Activated T-helper 9 cell treated with anti-CD3 and anti-CD28 coated beads, Interleukin-2, amount 50 U/mL, for 16 hours (primary cell): ENCODE data around the gene SHLD1.
"Not testable (repeated sequence)": the region's sequence is repeated elsewhere in the genome, so short reads cannot be mapped to it uniquely, and the experiment has no call there.

Source experiments
- DNase-seq: peaks from one replicate; pipeline ENCODE4 v3.0.0-alpha.2; 2020; ENCODE audit warnings: low read depth

The SHLD1 gene, protein sequence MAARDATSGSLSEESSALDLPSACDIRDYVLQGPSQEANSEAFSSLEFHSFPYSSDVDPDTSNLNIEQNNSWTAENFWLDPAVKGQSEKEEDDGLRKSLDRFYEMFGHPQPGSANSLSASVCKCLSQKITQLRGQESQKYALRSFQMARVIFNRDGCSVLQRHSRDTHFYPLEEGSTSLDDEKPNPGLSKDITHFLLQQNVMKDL

GRCh38 chr20:5749952-5750779, at the start of gene SHLD1:
Gene SHLD1 (plus strand): TSS chr20:5750401. CDS start chr20:5772866, 22,465 bp downstream.
- peak; percentile 64 for DNase-seq

DNA sequence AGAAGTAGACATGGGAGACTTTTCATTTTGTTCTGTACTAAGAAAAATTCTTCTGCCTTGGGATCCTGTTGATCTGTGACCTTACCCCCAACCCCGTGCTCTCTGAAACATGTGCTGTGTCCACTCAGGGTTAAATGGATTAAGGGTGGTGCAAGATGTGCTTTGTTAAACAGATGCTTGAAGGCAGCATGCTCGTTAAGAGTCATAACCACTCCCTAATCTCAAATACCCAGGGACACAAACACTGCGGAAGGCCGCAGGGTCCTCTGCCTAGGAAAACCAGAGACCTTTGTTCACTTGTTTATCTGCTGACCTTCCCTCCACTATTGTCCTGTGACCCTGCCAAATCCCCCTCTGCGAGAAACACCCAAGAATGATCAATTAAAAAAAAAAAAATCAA, 47.9 kb upstream of the SHLD1 start:
- not testable (repeated sequence) for DNase-seq

DNA sequence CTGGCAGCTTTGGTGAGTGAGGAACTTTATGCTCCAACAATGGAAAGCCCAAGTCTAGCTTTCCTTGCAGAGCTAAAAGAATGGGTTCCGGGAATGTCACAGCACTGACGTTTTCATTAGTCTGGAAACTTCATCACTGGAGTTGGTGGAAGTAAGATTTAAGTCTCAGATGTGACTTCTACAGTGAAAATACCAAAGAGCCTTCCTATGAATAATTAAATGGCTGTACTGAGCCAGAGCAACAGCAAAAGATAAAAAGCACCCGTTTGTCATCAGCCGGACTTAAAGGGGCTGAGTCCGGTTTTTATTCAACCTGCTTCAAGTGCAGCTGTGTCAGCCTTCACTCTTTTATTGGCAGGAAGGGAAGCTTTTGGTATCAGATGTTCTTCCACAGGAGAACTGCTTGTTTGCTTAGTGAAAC, 46.5 kb upstream of the SHLD1 start:
- DNase-seq = no peak

GRCh38 chr20:5705827-5706226, 44.4 kb upstream of the SHLD1 start:
- no peak for DNase-seq

GRCh38 chr20:5706797-5707196, 43.4 kb upstream of the SHLD1 start:
- DNase-seq = no peak

DNA sequence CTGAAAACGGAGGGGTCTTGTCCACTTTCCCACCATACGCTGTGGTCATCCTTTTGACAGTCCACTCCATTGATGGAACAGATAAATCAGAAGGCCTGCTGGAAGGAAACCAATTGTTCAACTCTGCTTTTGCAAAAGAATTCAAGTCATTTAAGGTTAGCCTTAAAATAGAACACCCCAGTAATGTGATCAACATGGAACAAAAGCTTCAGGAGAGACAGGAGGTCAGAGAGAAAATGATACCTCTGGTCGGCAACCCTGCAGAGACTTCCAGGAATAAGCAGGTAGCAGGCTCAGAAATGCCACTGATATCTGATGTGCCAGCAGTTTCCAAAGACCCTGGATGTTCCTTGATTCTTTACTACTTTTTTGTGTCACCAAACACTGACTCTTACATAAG, 39.6 kb upstream of the SHLD1 start:
- DNase-seq = no peak

- peak; percentile 49 for DNase-seq
Observed at GRCh38 chr20:5714261-5715041, 35.8 kb upstream of the SHLD1 start.

- DNase-seq = no peak
Observed at GRCh38 chr20:5715071-5715841, 34.9 kb upstream of the SHLD1 start.

- DNase-seq = no peak
Observed at GRCh38 chr20:5716953-5717352, 33.2 kb upstream of the SHLD1 start.

DNA sequence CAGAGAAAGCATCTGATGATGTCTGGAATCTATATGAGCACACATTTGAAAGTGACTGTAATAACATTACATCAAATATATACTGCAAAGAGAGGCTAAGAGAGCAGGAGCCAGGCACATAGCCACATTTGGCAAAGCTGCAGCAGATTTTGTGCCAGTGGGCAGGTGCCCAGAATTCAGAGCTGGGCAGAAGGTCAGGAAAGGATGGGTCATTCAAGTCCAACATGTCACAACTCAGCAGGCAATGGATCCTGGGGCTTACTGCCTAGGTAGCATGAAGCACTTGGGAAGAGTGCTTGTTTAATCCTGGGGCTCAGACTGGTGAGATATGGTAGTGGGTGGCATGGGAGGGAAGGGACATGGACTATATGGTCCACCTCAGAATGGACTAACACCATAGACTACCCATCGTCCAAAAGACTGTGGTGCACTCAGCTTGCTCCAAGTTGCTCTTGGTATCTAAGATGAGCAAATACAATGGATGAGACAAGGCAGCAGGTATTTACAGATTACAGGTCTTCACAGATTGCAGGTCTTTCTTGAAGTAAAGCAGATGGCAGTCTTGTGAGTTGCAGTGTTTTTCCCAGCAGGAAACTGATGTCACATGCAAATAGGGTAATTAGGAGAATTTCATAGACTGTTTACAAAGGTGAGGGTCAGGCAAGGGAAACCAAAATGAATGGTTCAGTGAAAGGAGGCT, 31.2 kb upstream of the SHLD1 start:
- no peak for DNase-seq

DNA sequence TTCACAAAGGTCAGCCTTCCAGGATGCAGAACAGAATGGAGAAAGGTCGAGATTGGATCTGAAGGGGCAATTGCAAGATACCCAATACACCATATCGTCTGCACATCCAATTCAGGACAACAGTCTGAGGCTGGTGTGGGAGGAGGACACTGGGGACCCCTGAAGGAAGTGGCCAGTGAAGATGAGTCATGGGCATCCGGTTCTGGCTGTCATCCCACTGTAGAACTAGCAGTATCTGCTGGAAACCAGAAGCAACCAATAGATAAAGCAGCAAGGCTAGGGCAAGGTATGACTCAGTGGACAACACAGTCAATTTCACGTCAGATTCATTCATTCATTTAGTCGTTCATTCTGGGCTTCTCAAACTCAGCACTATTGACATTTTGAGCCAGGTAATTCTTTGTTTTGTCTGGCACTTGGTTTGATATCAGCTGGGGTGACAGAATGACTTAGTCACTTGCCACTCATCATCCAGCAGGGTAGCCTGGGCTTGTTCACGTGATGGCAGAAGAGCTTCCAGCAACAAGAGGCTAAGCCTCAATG, 30.3 kb upstream of the SHLD1 start:
- DNase-seq = no peak

- no peak for DNase-seq
Observed at GRCh38 chr20:5720696-5721095, 29.5 kb upstream of the SHLD1 start.

- DNase-seq = not testable (repeated sequence)
Observed at GRCh38 chr20:5721356-5721755, 28.8 kb upstream of the SHLD1 start.

- no peak for DNase-seq
Observed at GRCh38 chr20:5722927-5723326, 27.3 kb upstream of the SHLD1 start.

DNA sequence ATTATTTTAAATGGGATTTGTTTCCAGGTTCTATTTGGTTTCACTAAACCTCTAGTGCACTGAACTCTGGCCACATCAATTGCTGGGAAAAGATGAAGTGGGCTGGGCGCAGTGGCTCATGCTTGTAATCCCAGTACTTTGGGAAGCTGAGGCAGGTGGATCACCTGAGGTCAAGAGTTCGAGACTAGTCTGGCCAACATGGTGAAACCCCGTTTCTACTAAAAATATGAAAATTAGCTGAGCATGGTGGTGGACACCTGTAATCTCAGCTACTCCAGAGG, 25.1 kb upstream of the SHLD1 start:
- DNase-seq = not testable (repeated sequence)

DNA sequence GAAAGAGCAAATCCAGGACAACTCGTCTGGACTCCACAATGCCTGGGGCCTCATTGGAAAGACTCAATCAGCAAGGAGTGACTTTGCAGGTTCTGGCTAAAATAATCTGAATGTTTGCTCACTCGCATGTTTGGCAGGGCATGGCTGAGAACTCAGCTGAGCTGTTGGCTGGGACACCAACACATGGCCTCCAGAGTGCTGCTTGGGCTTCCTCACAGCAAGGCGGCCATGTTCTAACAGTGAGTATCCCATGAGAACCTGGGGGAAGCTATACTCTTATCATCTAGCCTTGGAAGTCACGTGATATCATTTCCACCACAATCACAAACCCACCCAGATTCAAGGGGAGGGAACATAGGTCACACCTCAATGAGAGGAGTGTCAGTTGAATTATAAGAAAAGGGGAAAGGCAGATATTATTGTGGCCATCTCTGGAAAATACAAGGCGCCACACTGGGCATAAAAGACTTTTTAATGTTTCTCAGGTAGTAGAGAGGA, 23.1 kb upstream of the SHLD1 start:
- DNase-seq = no peak

DNA sequence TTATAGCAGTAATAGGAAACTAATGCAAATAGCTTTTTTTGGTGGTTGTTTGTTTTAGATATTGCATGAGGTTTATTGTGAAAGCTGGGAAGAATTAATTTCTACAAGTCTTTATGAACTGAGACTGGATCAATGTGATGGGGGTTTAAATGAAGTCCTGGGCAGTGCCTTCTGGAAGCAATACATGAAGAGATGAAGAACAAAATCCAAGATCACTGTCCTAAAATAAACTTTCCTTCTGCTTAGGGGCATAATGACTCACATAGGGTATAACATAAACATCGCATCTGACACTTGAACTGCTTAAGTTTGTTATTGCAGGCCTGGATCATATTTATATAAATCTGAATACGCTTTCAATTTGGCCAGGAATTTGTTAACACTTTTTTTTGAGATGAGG, 20.9 kb upstream of the SHLD1 start:
- DNase-seq = no peak

GRCh38 chr20:5730131-5730530, 20.1 kb upstream of the SHLD1 start:
- no peak for DNase-seq

GRCh38 chr20:5731753-5732366, 18.3 kb upstream of the SHLD1 start:
- DNase-seq = no peak

DNA sequence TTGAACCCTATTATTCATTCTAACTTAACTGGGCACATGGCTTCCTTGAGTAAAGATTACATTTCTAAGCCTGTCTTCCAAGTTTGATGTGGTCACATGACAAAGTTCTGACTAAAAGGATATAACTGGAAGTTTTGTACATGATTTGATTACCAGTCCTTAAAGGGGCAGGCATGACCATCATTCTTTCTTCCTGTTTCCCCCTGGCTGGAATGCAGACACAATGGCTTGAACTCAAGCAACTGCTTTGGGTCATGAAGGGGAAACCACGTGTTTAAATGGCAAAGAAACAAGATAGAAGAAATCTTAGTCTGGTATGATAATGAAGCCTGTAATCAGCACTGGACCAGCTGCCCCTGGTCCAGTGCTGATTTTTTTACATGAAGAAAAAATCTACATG, 15.6 kb upstream of the SHLD1 start:
- no peak for DNase-seq
